ENCODE measurements around the gene LMNA.
A peak's percentile ranks its signal among the peaks of the same experiment; 100 is the strongest.
"Not testable (repeated sequence)": the region's sequence is repeated elsewhere in the genome, so short reads cannot be mapped to it uniquely, and the experiment has no call there.

The LMNA gene

GRCh38 chr1:156122519-156123355 is 8.2 kb downstream of the LMNA start:
- DNase-seq: peak; percentile 54

DNA sequence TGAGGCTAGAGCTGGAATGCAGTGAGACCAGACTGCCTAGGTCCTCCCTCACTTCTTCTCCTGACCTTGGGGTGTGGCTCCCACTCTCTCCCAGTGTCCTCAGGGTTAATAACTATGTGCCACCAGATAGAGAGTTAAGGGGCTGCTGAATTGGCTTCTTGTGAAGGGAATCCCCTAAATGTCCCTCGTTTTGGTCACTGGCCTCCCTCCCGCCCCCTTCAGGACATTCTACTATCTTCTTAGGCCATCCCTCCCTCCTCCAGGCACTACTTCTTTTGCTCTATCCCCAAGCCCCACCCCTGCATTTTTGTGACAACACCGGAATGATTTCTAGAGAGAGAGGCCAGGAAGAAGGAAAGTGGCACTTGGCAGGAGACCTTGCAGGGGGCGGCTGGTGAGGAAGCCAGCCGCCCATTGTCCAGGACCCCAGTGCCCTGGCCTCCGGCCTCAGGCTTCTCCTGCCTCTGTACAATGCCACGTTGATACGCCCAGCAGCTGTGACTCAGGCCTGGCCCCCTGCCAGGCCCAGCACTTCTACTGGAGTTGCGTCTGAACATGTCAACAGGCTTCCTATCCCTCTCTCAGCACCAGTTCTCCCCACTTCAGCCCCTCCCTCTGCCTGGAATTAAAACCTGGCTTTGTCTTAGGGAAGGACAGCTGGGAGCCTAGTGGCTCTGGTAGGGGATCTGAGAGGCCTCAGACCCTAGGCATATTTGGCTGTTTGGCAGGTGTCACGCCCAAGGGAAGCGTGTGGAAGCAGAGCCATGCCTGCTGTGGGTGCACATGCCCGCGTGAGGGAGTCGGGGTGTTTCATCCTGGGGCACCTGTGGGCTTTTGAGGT is 9.1 kb downstream of the LMNA start:
- peak; percentile 99 for DNase-seq

DNA sequence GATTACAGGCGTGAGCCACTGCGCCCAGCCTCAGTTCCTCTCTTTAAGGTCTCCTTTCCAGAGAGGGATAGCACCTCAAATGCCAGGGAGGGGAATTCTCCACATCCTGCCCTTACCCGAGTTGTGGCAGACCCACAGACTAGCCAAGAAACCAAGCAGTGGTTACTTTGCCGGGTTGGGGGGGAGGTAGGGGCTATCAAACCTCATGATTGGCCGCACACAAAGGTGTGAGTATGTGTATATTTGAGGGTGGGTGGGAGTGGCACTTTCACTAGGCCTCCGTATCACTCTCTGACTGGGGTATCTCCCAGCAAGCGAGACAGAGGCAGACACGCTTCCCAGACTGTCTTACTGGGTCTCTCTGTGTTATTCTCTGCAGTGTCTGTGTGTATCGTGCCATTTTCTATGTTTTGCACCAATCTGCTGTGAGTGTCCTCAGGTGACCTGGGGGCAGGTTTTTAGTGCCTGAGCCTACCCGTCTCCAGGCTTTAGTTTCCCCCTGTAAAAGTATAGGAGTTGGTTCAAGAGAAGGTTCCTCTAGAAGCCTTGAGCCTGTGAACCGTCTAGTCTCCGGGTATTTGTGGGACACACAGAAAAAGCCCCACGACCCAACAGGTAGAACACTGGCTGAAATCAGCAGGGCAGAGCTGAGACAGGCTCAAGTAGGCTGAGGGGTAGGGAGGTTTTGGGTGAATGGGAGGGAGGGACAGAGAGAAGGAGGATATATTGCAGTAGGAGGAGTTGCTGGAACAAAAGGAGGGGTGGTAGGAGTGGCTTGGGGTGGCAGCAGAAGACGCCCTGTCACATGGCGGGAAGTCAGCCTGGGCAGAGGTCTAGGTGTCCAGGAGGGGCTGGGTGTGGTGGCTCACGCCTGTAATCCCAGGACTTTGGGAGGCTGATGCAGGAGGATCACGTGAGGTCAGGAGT is 10.3 kb downstream of the LMNA start:
- peak; percentile 23 for DNase-seq

- DNase-seq: not testable (repeated sequence)
Measured at GRCh38 chr1:156125544-156125943, 11.0 kb downstream of the LMNA start.

DNA sequence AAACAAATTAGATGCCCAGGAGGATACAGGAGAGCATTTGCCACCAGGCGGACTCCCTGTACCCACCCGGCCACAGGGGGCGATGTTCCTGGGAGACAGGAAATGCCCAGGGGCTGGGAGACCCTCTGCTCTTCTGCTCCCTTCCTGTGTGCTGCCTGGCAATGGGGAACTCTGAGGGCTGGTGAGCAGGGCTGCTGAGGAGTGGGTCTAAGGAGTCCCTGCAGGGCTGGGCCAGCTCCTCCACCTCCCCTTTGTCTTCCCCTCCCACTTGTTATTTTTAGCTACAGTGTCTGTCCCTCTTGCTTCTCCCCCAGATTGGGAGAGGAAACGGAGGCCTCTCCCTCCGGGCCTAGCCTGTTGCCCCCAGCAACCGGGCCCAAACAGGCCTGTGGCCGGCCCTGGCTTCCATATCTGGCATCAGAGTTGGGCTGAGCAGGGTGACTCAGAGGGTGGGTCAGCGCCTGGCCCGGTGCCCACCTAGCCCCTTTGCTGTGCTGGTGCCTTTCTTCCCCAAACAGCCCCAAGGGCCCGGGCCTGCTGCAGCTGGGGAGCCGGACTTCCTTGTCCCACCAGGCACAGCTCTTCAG is 11.6 kb downstream of the LMNA start:
- no peak for DNase-seq

GRCh38 chr1:156126630-156127534 is 12.4 kb downstream of the LMNA start:
- DNase-seq: no peak

DNA sequence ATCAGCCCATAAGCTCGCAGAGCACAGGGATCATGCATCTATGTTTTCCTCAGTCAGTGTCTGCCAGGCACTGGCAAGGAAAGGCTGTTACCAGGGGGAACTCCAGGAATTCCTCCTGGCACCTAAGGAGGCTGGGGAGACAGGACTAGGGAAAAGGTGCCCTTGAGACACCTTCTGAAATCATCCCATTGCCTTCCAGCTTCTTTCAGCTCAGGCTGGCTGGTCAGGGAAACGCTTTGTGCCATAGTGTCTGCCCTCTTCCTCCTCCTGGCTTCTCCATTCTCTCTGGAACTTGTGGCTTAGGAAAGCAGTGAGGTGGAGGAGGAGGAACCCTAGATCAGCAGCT is 13.8 kb downstream of the LMNA start:
- no peak for DNase-seq

- DNase-seq: no peak
Measured at GRCh38 chr1:156128654-156129597, 14.4 kb downstream of the LMNA start.

GRCh38 chr1:156129687-156130577 is 15.4 kb downstream of the LMNA start:
- peak; percentile 79 for DNase-seq

- DNase-seq: no peak
Measured at GRCh38 chr1:156130578-156130942, 16.0 kb downstream of the LMNA start.

- no peak for DNase-seq
Measured at GRCh38 chr1:156134716-156135435, 20.4 kb downstream of the LMNA start.

DNA sequence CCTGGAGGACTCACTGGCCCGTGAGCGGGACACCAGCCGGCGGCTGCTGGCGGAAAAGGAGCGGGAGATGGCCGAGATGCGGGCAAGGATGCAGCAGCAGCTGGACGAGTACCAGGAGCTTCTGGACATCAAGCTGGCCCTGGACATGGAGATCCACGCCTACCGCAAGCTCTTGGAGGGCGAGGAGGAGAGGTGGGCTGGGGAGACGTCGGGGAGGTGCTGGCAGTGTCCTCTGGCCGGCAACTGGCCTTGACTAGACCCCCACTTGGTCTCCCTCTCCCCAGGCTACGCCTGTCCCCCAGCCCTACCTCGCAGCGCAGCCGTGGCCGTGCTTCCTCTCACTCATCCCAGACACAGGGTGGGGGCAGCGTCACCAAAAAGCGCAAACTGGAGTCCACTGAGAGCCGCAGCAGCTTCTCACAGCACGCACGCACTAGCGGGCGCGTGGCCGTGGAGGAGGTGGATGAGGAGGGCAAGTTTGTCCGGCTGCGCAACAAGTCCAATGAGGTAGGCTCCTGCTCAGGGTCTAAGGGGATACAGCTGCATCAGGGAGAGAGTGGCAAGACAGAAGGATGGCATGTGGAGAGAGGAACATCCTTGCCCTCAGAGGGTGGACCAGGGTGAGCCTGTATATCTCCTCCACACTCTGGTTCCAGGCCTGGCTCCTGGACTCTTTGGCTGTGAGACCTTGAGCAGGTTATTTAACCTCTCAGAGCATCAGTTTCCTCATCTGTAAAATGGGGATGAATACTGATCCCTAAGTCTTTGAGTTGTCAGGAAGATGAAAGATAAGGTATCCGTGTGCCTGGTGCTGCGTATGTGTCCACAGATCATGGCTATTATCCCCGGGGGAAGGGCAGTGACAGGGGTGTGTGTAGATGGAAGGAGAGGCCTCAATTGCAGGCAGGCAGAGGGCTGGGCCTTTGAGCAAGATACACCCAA is 21.7 kb downstream of the LMNA start:
- DNase-seq: no peak

- DNase-seq: no peak
Measured at GRCh38 chr1:156136970-156137483, 22.5 kb downstream of the LMNA start.

GRCh38 chr1:156138458-156138867 is 24.0 kb downstream of the LMNA start:
- no peak for DNase-seq

GRCh38 chr1:156140879-156141707 is 26.6 kb downstream of the LMNA start:
- no peak for DNase-seq
